OCI-LY7 (cell line): ENCODE measurements around the gene PIP5K1C. TPM values are rescaled to one million over a fixed set of nuclear protein-coding genes. Genes with fewer than 3 reads are reported as not detected.

Source experiments
- BruUV-seq: library from RNA; stranded (reverse); fragments of 400-500 nt; replicated peaks from 2 replicates; lab custom pipeline; 2021; lab: Mats Ljungman, UMichigan
- CTCF ChIA-PET: fragments of 300-600 bp; sonication (Branson Sonifier 250); formaldehyde crosslinking; loops from one replicate; lab custom pipeline; 2022; ENCODE audit warnings: antibody characterized with exemption; ENCODE audit not compliant: unreplicated experiment; lab: Charles Lee
- POLR2A ChIA-PET: fragments of 300-600 bp; sonication (Branson Sonifier 250); formaldehyde crosslinking; loops from one replicate; lab custom pipeline; 2022; ENCODE audit warnings: antibody characterized with exemption; lab: Charles Lee
- DNase-seq: peaks from one replicate; pipeline ENCODE4 v3.0.0-alpha.2; 2015; ENCODE audit warnings: low spot score
- H2AFZ ChIP-seq: fragments of 200-600 bp; sonication (generic), shearing (Covaris generic); 2 replicates; pipeline ENCODE4 v1.6.1; 2014; ENCODE audit warnings: mild to moderate bottlenecking, antibody characterized with exemption, low read length, moderate library complexity
- H3K27ac ChIP-seq: fragments of 200-600 bp; sonication (generic); 2 replicates; pipeline ENCODE4 v1.5.1; 2014; ENCODE audit warnings: mixed run types, low read depth, mild to moderate bottlenecking, moderate library complexity, low read length, inconsistent platforms; ENCODE audit not compliant: poor library complexity, severe bottlenecking
- H3K36me3 ChIP-seq: fragments of 200-600 bp; sonication (generic); 2 replicates; pipeline ENCODE4 v1.6.1; 2014; ENCODE audit warnings: mild to moderate bottlenecking, antibody characterized with exemption, low read length, moderate library complexity, mixed read lengths; ENCODE audit not compliant: insufficient read depth
- H3K4me1 ChIP-seq: fragments of 200-600 bp; sonication (generic); 2 replicates; pipeline ENCODE4 v1.5.1; 2014; ENCODE audit warnings: mild to moderate bottlenecking, low read length; ENCODE audit not compliant: insufficient read depth, poor library complexity, severe bottlenecking
- H3K4me2 ChIP-seq: fragments of 200-600 bp; sonication (generic); 2 replicates; pipeline ENCODE4 v1.6.1; 2014; ENCODE audit warnings: mild to moderate bottlenecking, low read length
- H3K4me3 ChIP-seq: fragments of 200-600 bp; sonication (generic); 2 replicates; pipeline ENCODE4 v1.5.1; 2014; ENCODE audit warnings: mild to moderate bottlenecking, low read depth, low read length; ENCODE audit not compliant: poor library complexity, severe bottlenecking
- H3K79me2 ChIP-seq: fragments of 200-600 bp; sonication (generic); 2 replicates; pipeline ENCODE4 v1.6.1; 2016; ENCODE audit warnings: low read depth, mild to moderate bottlenecking, low read length, moderate library complexity, mixed read lengths; ENCODE audit not compliant: insufficient read depth
- H3K9me2 ChIP-seq: fragments of 200-600 bp; sonication (generic); 2 replicates; pipeline ENCODE4 v1.6.1; 2016; ENCODE audit warnings: mild to moderate bottlenecking, low read length, mixed read lengths; ENCODE audit not compliant: insufficient read depth
- H3K9me3 ChIP-seq: fragments of 200-600 bp; sonication (generic); 2 replicates; pipeline ENCODE4 v1.6.1; 2014; ENCODE audit warnings: mild to moderate bottlenecking, mixed run types, low read length, mixed read lengths
- H4K20me1 ChIP-seq: fragments of 200-600 bp; sonication (generic); 2 replicates; pipeline ENCODE4 v1.6.1; 2014; ENCODE audit warnings: mild to moderate bottlenecking, antibody characterized with exemption, low read length, moderate library complexity, mixed read lengths; ENCODE audit not compliant: insufficient read depth
- EZH2phosphoT487 ChIP-seq: fragments of 200-600 bp; sonication (generic); IDR thresholded peaks from 2 replicates; pipeline ENCODE4 v1.6.1; 2018; ENCODE audit warnings: low read depth, borderline replicate concordance, mild to moderate bottlenecking, mixed run types, antibody characterized with exemption, low read length, moderate library complexity, mixed read lengths
- intact Hi-C: fragments of 100-400 bp; cut with micrococcal nuclease; formaldehyde crosslinking; loops from one replicate; pipeline ENCODE4 v1.10.0; 2022; ENCODE audit not compliant: unreplicated experiment
- total RNA-seq, 2 experiments: library from RNA; depleted of rRNA in 1 of 2; stranded (reverse); fragments of >200 nt in 1 of 2; shearing (Covaris generic) in 1 of 2; gene quantifications; 2 replicates each; pipeline ENCODE4 v1.2.3, GENCODE V29; 2014 to 2022
- TF ChIP-seq, protein P1 (sequence below): fragments of 200-600 bp; sonication (generic); conservative IDR thresholded peaks from 2 replicates; pipeline ENCODE4 v1.5.1; 2014; ENCODE audit warnings: mild to moderate bottlenecking, antibody characterized with exemption, low read length, moderate library complexity, mixed read lengths

Gene PIP5K1C
- total RNA-seq, 2 experiments from 2014 or later: 7.6 to 15.1 TPM

GRCh38 chr19:3733549-3734309, 33.5 kb upstream of the PIP5K1C start:
- CTCF ChIA-PET: no interaction called here
- Histone ChIP-seq H3K9me3 (no peaks in the 10 kb centered on the region), H3K36me3 (no peaks in the 10 kb centered on the region), H4K20me1 (no peaks in the 10 kb centered on the region), H3K79me2 (no peaks in the 10 kb centered on the region), H3K27ac (no peak overlapping the region), H3K9me2 (no peaks in the 10 kb centered on the region), H3K4me1 (no peaks in the 10 kb centered on the region), H3K4me2 (no peak overlapping the region), H3K4me3 (no peak overlapping the region), H2AFZ (no peak overlapping the region)
- no peak for DNase-seq
- POLR2A ChIA-PET: no interaction called here
- TF ChIP-seq, protein P1, sequence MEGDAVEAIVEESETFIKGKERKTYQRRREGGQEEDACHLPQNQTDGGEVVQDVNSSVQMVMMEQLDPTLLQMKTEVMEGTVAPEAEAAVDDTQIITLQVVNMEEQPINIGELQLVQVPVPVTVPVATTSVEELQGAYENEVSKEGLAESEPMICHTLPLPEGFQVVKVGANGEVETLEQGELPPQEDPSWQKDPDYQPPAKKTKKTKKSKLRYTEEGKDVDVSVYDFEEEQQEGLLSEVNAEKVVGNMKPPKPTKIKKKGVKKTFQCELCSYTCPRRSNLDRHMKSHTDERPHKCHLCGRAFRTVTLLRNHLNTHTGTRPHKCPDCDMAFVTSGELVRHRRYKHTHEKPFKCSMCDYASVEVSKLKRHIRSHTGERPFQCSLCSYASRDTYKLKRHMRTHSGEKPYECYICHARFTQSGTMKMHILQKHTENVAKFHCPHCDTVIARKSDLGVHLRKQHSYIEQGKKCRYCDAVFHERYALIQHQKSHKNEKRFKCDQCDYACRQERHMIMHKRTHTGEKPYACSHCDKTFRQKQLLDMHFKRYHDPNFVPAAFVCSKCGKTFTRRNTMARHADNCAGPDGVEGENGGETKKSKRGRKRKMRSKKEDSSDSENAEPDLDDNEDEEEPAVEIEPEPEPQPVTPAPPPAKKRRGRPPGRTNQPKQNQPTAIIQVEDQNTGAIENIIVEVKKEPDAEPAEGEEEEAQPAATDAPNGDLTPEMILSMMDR: no peak
- TF ChIP-seq EZH2phosphoT487: no peak
- BruUV-seq: no TSS peak
- intact Hi-C loops: no loop called here

- no peaks in the 10 kb centered on the region for H3K4me1 ChIP-seq
- no TSS peak for BruUV-seq
- no peaks in the 10 kb centered on the region for H3K9me2 ChIP-seq
- TF ChIP-seq, protein P1: 0 out of 2 replicates have a peak, but pooled peaks have one; percentile 27
- no peak for TF ChIP-seq EZH2phosphoT487
- no peaks in the 10 kb centered on the region for H3K9me3 ChIP-seq
- H3K27ac ChIP-seq: no peak overlapping the region
- intact Hi-C loops: no loop called here
- ChIA-PET POLR2A (interaction anchor here (0.6 kb wide), 1 partner anchor 156 kb away, joined by 3 read pairs; no protein-coding TSS in a partner anchor), CTCF (no interaction called here)
- no peak overlapping the region for H3K4me3 ChIP-seq
- H4K20me1 ChIP-seq: no peaks in the 10 kb centered on the region
- H3K79me2 ChIP-seq: no peaks in the 10 kb centered on the region
- H3K36me3 ChIP-seq: no peaks in the 10 kb centered on the region
- DNase-seq: no peak
- no peak overlapping the region for H2AFZ ChIP-seq
- H3K4me2 ChIP-seq: no peak overlapping the region
These were observed 31.8 kb upstream of the PIP5K1C start for GRCh38 chr19:3732108-3732507.

DNA sequence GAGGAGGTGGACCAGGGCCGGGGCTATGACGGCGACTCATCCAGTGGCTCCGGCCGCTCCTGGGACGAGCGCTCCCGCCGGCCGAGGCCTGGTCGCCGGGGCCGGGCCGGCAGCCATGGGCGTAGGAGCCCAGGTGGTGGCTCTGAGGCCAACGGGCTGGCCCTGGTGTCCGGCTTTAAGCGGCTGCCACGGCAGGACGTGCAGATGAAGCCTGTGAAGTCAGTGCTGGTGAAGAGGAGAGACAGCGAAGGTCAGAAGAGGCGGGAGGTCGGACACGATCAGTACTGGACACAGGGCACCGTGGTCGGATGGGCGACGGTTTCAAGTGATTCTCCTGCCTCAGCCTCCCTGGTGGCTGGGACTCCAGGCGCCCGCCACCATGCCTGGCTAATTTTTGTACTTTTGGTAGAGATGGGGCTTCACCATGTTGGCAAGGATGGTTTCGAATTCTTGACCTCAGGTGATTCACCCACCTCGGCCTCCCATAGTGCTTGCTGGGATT, 30.2 kb upstream of the PIP5K1C start:
- ChIA-PET CTCF (no interaction called here), POLR2A (no interaction called here)
- no peak overlapping the region for H2AFZ ChIP-seq
- H3K36me3 ChIP-seq: no peaks in the 10 kb centered on the region
- H3K4me2 ChIP-seq: no peak overlapping the region
- TF ChIP-seq, protein P1: no peak
- no peak for TF ChIP-seq EZH2phosphoT487
- H3K27ac ChIP-seq: no peak overlapping the region
- H3K9me2 ChIP-seq: no peaks in the 10 kb centered on the region
- H3K4me1 ChIP-seq: no peaks in the 10 kb centered on the region
- intact Hi-C loops: no loop called here
- no peak for DNase-seq
- no peak overlapping the region for H3K4me3 ChIP-seq
- no peaks in the 10 kb centered on the region for H3K79me2 ChIP-seq
- no peaks in the 10 kb centered on the region for H3K9me3 ChIP-seq
- no TSS peak for BruUV-seq
- H4K20me1 ChIP-seq: no peaks in the 10 kb centered on the region
